ENCODE measurements around the gene WDR77.

WDR77 gene

GRCh38 chr1:111483166-111483565 lies 34.1 kb upstream of the WDR77 start:
- H3K36me3 ChIP-seq (ENCODE audit: control insufficient read depth, insufficient read depth, low read length), result no peaks in the 10 kb centered on the region
- H3K4me1 ChIP-seq (ENCODE audit: control insufficient read depth, low read depth, low read length), result no peaks in the 10 kb centered on the region
- H3K18ac ChIP-seq (ENCODE audit: low read length), result no peak overlapping the region
- no peak overlapping the region for H3K56ac ChIP-seq (ENCODE audit: low read length)
- H2AK5ac ChIP-seq (ENCODE audit: low read length), result no peak overlapping the region
- H2BK120ac ChIP-seq (ENCODE audit: low read depth, low read length), result no peak overlapping the region
- DNase-seq, result no peak
- no peaks in the 10 kb centered on the region for H3K79me1 ChIP-seq (ENCODE audit: low read length)
- no peaks in the 10 kb centered on the region for H3K27me3 ChIP-seq (ENCODE audit: insufficient read depth, low read length, poor library complexity)
- no peak overlapping the region for H4K5ac ChIP-seq (ENCODE audit: low read length)
- H3K9ac ChIP-seq (ENCODE audit: low read length), result no peak overlapping the region
- no peak overlapping the region for H3K23ac ChIP-seq (ENCODE audit: low read length)
- no peak overlapping the region for H3K27ac ChIP-seq (ENCODE audit: low read depth, low read length)
- no peak overlapping the region for H4K8ac ChIP-seq (ENCODE audit: low read depth, low read length)
- whole genome bisulfite sequencing (ENCODE audit: extremely low coverage, insufficient coverage, low lambda C conversion rate), result no CpG with 5 or more reads among the region's 3 CpGs
- no peak overlapping the region for H2BK15ac ChIP-seq (replicated peaks; ENCODE audit: low read depth)
- H2BK5ac ChIP-seq (ENCODE audit: low read length), result no peak overlapping the region
- H3K79me2 ChIP-seq (ENCODE audit: control insufficient read depth, insufficient read depth, low read length), result no peaks in the 10 kb centered on the region
- H3K4me3 ChIP-seq (ENCODE audit: low read length), result no peak overlapping the region
- H3K4me2 ChIP-seq (ENCODE audit: low read length), result no peak overlapping the region
- no peak overlapping the region for H3K4ac ChIP-seq (ENCODE audit: low read depth, low read length)

DNA sequence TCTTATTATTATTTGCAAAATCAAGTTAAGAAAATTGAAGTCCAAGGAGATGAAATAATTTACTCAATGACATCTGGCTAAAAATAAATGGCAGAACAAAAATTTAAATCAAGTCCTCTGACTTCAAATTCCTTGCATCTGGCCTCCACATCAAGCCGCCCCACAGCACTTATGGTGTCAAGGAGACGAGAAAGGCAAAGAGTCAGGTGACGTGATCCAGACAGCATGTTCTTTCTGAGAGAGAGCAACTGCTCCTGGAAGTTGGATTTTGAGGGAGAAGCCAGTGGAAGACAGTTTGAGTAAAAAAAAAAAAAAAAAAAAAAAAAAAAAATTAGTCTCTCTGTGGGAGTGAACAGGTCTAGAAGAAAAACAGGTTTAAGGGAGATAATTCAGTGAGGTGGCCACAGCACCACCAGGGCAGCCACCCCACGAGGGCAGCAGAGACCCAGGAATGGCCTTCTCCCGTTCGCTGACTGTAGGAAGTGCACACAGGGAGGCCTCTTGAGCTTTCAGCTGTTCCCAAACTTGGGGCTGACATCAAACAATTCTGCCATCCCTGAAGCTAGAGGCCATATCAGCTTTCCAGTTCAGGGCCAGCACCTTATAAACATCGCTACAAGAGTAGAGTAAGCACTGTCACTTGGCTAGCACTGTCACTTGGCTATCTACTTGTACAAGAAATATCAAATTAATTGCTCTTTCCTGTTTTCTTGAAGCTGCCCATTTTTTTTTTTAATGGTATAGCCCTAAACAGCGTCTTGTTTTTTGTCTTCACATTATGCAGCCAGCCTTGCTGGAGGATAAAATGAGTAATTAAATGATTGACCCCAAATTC lies 32.5 kb upstream of the WDR77 start:
- H2BK120ac ChIP-seq (ENCODE audit: low read depth, low read length), result no peak overlapping the region
- no peaks in the 10 kb centered on the region for H3K4me1 ChIP-seq (ENCODE audit: control insufficient read depth, low read depth, low read length)
- no peak overlapping the region for H3K23ac ChIP-seq (ENCODE audit: low read length)
- no peak overlapping the region for H3K4ac ChIP-seq (ENCODE audit: low read depth, low read length)
- H2BK5ac ChIP-seq (ENCODE audit: low read length), result no peak overlapping the region
- H4K5ac ChIP-seq (ENCODE audit: low read length), result no peak overlapping the region
- DNase-seq, result peak; percentile 82
- no peaks in the 10 kb centered on the region for H3K79me2 ChIP-seq (ENCODE audit: control insufficient read depth, insufficient read depth, low read length)
- H3K4me3 ChIP-seq (ENCODE audit: low read length), result no peak overlapping the region
- H3K56ac ChIP-seq (ENCODE audit: low read length), result no peak overlapping the region
- no peak overlapping the region for H3K18ac ChIP-seq (ENCODE audit: low read length)
- H3K4me2 ChIP-seq (ENCODE audit: low read length), result no peak overlapping the region
- no CpG with 5 or more reads among the region's 8 CpGs for WGBS (ENCODE audit: extremely low coverage, insufficient coverage, low lambda C conversion rate)
- H4K8ac ChIP-seq (ENCODE audit: low read depth, low read length), result no peak overlapping the region
- no peak overlapping the region for H2BK15ac ChIP-seq (replicated peaks; ENCODE audit: low read depth)
- H3K9ac ChIP-seq (ENCODE audit: low read length), result no peak overlapping the region
- no peak overlapping the region for H2AK5ac ChIP-seq (ENCODE audit: low read length)
- no peak overlapping the region for H3K27ac ChIP-seq (ENCODE audit: low read depth, low read length)
- H3K27me3 ChIP-seq (ENCODE audit: insufficient read depth, low read length, poor library complexity), result no peaks in the 10 kb centered on the region
- H3K79me1 ChIP-seq (ENCODE audit: low read length), result no peaks in the 10 kb centered on the region
- H3K36me3 ChIP-seq (ENCODE audit: control insufficient read depth, insufficient read depth, low read length), result no peaks in the 10 kb centered on the region

GRCh38 chr1:111480674-111481073 lies 31.6 kb upstream of the WDR77 start:
- Histone ChIP-seq H3K4ac (ENCODE audit: low read depth, low read length) (no peak overlapping the region), H4K5ac (ENCODE audit: low read length) (no peak overlapping the region), H2BK120ac (ENCODE audit: low read depth, low read length) (no peak overlapping the region), H3K79me1 (ENCODE audit: low read length) (no peaks in the 10 kb centered on the region), H3K4me3 (ENCODE audit: low read length) (no peak overlapping the region), H3K27me3 (ENCODE audit: insufficient read depth, low read length, poor library complexity) (no peaks in the 10 kb centered on the region), H3K36me3 (ENCODE audit: control insufficient read depth, insufficient read depth, low read length) (no peaks in the 10 kb centered on the region), H2BK5ac (ENCODE audit: low read length) (no peak overlapping the region), H3K23ac (ENCODE audit: low read length) (no peak overlapping the region), H4K8ac (ENCODE audit: low read depth, low read length) (no peak overlapping the region), H3K79me2 (ENCODE audit: control insufficient read depth, insufficient read depth, low read length) (no peaks in the 10 kb centered on the region), H3K4me1 (ENCODE audit: control insufficient read depth, low read depth, low read length) (no peaks in the 10 kb centered on the region), H3K27ac (ENCODE audit: low read depth, low read length) (no peak overlapping the region), H2BK15ac (replicated peaks; ENCODE audit: low read depth) (no peak overlapping the region), H3K4me2 (ENCODE audit: low read length) (no peak overlapping the region), H3K18ac (ENCODE audit: low read length) (no peak overlapping the region), H3K56ac (ENCODE audit: low read length) (no peak overlapping the region), H3K9ac (ENCODE audit: low read length) (no peak overlapping the region), H2AK5ac (ENCODE audit: low read length) (no peak overlapping the region)
- DNase-seq, result no peak
- WGBS (ENCODE audit: extremely low coverage, insufficient coverage, low lambda C conversion rate), result no CpG with 5 or more reads among the region's 1 CpG

DNA sequence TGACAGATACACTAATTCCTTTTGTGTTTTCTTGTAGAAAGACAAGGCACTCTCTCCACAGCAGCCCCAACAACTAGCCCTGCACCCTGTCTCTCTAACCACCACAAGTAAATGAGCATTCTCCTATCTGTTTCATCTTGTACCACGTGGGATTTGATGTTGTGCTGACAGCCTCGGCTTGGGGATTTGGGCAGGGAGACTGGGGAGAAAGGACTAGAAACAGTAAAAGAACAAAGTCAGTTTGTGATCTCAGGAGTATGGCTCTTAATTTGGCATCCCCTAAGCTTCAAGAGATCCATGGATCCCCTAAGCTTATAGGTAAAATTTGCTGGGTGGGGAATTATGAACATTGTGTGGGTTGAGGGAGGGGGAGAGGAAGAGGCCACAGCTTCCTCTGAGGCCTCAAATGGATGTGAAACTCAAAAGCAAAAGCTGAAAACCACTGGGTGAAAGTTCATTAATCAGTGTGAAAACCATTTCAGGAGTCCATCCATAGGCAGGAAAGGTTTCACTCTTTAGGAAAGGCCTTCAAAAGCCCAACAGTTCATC lies 27.8 kb upstream of the WDR77 start:
- no peak overlapping the region for H3K56ac ChIP-seq (ENCODE audit: low read length)
- H3K4ac ChIP-seq (ENCODE audit: low read depth, low read length), result no peak overlapping the region
- no CpG with 5 or more reads among the region's 2 CpGs for WGBS (ENCODE audit: extremely low coverage, insufficient coverage, low lambda C conversion rate)
- H4K5ac ChIP-seq (ENCODE audit: low read length), result no peak overlapping the region
- H3K27ac ChIP-seq (ENCODE audit: low read depth, low read length), result no peak overlapping the region
- H3K4me3 ChIP-seq (ENCODE audit: low read length), result no peak overlapping the region
- no peak overlapping the region for H2AK5ac ChIP-seq (ENCODE audit: low read length)
- no peak overlapping the region for H2BK120ac ChIP-seq (ENCODE audit: low read depth, low read length)
- H3K23ac ChIP-seq (ENCODE audit: low read length), result no peak overlapping the region
- H3K79me1 ChIP-seq (ENCODE audit: low read length), result no peaks in the 10 kb centered on the region
- H4K8ac ChIP-seq (ENCODE audit: low read depth, low read length), result no peak overlapping the region
- H2BK15ac ChIP-seq (replicated peaks; ENCODE audit: low read depth), result no peak overlapping the region
- DNase-seq, result no peak
- no peaks in the 10 kb centered on the region for H3K79me2 ChIP-seq (ENCODE audit: control insufficient read depth, insufficient read depth, low read length)
- H3K36me3 ChIP-seq (ENCODE audit: control insufficient read depth, insufficient read depth, low read length), result no peaks in the 10 kb centered on the region
- H2BK5ac ChIP-seq (ENCODE audit: low read length), result no peak overlapping the region
- H3K18ac ChIP-seq (ENCODE audit: low read length), result no peak overlapping the region
- no peaks in the 10 kb centered on the region for H3K27me3 ChIP-seq (ENCODE audit: insufficient read depth, low read length, poor library complexity)
- H3K4me1 ChIP-seq (ENCODE audit: control insufficient read depth, low read depth, low read length), result no peaks in the 10 kb centered on the region
- no peak overlapping the region for H3K4me2 ChIP-seq (ENCODE audit: low read length)
- no peak overlapping the region for H3K9ac ChIP-seq (ENCODE audit: low read length)

GRCh38 chr1:111476214-111476613 lies 27.2 kb upstream of the WDR77 start:
- H4K8ac ChIP-seq (ENCODE audit: low read depth, low read length), result no peak overlapping the region
- H3K4ac ChIP-seq (ENCODE audit: low read depth, low read length), result no peak overlapping the region
- no peaks in the 10 kb centered on the region for H3K27me3 ChIP-seq (ENCODE audit: insufficient read depth, low read length, poor library complexity)
- no peak overlapping the region for H3K9ac ChIP-seq (ENCODE audit: low read length)
- H3K56ac ChIP-seq (ENCODE audit: low read length), result no peak overlapping the region
- H3K4me1 ChIP-seq (ENCODE audit: control insufficient read depth, low read depth, low read length), result no peaks in the 10 kb centered on the region
- H3K79me1 ChIP-seq (ENCODE audit: low read length), result no peaks in the 10 kb centered on the region
- H2BK15ac ChIP-seq (replicated peaks; ENCODE audit: low read depth), result no peak overlapping the region
- no peak overlapping the region for H2BK5ac ChIP-seq (ENCODE audit: low read length)
- H2BK120ac ChIP-seq (ENCODE audit: low read depth, low read length), result no peak overlapping the region
- H3K18ac ChIP-seq (ENCODE audit: low read length), result no peak overlapping the region
- no peaks in the 10 kb centered on the region for H3K79me2 ChIP-seq (ENCODE audit: control insufficient read depth, insufficient read depth, low read length)
- H3K36me3 ChIP-seq (ENCODE audit: control insufficient read depth, insufficient read depth, low read length), result no peaks in the 10 kb centered on the region
- no peak overlapping the region for H4K5ac ChIP-seq (ENCODE audit: low read length)
- H3K23ac ChIP-seq (ENCODE audit: low read length), result no peak overlapping the region
- no peak overlapping the region for H3K27ac ChIP-seq (ENCODE audit: low read depth, low read length)
- no peak overlapping the region for H3K4me2 ChIP-seq (ENCODE audit: low read length)
- H3K4me3 ChIP-seq (ENCODE audit: low read length), result no peak overlapping the region
- no peak for DNase-seq
- no peak overlapping the region for H2AK5ac ChIP-seq (ENCODE audit: low read length)

DNA sequence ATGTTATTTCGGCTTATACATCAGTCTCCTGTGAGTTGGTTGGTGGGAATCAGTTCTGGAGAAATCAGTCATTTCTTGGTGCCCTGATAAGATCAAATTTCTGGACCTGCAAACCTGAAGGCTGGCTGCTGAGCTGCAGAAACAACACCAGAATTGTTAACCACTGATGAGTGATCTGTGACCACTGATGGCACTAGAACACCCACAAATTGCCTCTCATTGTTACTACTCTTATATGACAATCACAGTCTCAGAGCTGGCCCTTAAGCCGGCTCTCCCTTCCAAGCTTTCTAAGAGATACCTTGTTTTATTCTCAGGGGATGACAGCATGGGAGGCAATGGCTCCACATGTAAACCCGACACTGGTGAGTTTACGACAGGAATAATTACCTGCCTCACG lies 26.6 kb upstream of the WDR77 start:
- Histone ChIP-seq H4K8ac (ENCODE audit: low read depth, low read length) (no peak overlapping the region), H2AK5ac (ENCODE audit: low read length) (no peak overlapping the region), H3K4me1 (ENCODE audit: control insufficient read depth, low read depth, low read length) (no peaks in the 10 kb centered on the region), H4K5ac (ENCODE audit: low read length) (no peak overlapping the region), H3K4me3 (ENCODE audit: low read length) (no peak overlapping the region), H3K79me2 (ENCODE audit: control insufficient read depth, insufficient read depth, low read length) (no peaks in the 10 kb centered on the region), H2BK15ac (replicated peaks; ENCODE audit: low read depth) (no peak overlapping the region), H3K36me3 (ENCODE audit: control insufficient read depth, insufficient read depth, low read length) (no peaks in the 10 kb centered on the region), H3K23ac (ENCODE audit: low read length) (no peak overlapping the region), H3K27me3 (ENCODE audit: insufficient read depth, low read length, poor library complexity) (no peaks in the 10 kb centered on the region), H3K79me1 (ENCODE audit: low read length) (no peaks in the 10 kb centered on the region), H2BK120ac (ENCODE audit: low read depth, low read length) (no peak overlapping the region), H3K56ac (ENCODE audit: low read length) (no peak overlapping the region), H3K18ac (ENCODE audit: low read length) (no peak overlapping the region), H2BK5ac (ENCODE audit: low read length) (no peak overlapping the region), H3K9ac (ENCODE audit: low read length) (no peak overlapping the region), H3K4ac (ENCODE audit: low read depth, low read length) (no peak overlapping the region), H3K27ac (ENCODE audit: low read depth, low read length) (no peak overlapping the region), H3K4me2 (ENCODE audit: low read length) (no peak overlapping the region)
- WGBS (ENCODE audit: extremely low coverage, insufficient coverage, low lambda C conversion rate), result no CpG with 5 or more reads among the region's 5 CpGs
- DNase-seq, result no peak
